GM19238 (cell line): ENCODE data around the gene TNS2.
A peak's percentile ranks its signal among the peaks of the same experiment; 100 is the strongest.

ENCODE experiments used
- DNase-seq: peaks from one replicate; pipeline ENCODE4 v3.0.0; 2011; ENCODE audit warnings: low spot score; ENCODE audit not compliant: insufficient read length

TNS2 gene

DNA sequence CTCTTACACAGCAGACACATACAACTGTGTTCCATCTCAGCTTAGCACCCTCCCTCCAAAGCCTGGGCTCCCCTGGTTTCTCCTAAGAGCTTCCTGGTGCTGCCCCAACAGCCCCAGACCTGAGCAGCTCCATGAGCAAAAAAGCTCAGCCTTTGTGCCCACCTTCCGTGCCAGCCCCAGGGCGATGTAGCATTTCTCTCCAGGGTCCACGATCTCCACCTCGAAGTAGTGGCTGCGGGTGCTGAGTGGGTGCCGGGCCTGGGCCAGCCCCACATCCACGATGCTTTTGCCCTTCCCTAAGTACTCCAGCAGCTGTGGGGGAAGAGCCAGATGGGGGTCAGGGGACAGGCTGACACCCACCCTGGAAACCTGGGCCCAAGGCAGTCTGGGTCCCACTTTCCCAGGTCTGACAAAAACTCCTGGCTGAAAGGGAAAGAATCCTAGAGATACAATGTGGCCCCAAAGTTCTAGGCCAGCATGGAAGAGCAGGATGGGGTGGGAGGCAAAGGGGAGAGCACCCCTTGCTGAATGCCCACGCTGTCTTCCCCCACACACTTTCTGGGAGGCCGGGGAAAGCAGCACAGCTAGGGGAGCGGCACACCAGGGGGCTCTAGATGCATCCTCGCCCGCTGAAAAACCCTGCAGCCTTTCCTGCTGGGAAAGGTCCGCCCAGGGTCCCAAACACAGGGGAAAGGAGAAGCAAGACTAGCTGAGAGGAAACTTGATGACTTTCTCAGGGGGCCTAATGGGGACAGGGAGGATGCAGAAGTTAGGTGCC, 18.3 kb downstream of the TNS2 start:
- no peak for DNase-seq

DNA sequence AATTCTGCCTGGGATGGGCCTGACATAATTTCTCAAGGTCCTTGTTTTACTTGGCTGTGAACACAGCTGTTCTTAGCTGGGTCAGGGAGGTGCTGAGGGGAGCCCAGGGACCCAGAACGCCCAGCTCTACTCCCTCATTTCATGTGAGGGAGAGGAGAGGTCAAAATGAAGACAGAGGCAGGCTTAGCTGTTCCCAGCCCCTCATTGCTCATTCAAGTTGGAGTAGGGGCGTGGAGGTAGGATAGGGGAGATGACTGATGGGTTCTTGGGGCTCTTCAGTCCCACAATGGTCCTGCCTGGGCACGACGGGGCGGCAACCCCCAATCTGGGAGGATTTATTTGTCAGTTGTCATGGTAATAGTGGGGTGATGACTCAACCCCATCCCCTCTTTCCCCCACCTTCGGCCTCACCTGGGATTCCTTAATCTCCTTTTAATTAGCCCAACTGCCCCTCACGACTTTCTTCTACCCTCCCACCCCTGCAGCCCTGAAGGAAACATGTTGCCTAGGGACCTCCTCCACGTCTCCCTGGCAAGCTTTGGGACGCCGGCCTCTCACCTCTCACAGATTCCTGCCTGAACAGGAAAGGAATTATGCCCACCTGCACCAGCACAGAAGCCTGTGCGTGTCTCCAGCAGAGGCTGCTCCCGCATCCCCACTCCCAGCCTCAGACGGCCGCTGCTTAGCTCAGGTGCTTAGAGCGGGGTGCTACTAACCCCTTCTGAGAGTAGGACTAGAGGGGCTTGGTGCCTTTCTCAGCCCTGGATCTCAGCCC, 19.1 kb downstream of the TNS2 start:
- DNase-seq: no peak

DNA sequence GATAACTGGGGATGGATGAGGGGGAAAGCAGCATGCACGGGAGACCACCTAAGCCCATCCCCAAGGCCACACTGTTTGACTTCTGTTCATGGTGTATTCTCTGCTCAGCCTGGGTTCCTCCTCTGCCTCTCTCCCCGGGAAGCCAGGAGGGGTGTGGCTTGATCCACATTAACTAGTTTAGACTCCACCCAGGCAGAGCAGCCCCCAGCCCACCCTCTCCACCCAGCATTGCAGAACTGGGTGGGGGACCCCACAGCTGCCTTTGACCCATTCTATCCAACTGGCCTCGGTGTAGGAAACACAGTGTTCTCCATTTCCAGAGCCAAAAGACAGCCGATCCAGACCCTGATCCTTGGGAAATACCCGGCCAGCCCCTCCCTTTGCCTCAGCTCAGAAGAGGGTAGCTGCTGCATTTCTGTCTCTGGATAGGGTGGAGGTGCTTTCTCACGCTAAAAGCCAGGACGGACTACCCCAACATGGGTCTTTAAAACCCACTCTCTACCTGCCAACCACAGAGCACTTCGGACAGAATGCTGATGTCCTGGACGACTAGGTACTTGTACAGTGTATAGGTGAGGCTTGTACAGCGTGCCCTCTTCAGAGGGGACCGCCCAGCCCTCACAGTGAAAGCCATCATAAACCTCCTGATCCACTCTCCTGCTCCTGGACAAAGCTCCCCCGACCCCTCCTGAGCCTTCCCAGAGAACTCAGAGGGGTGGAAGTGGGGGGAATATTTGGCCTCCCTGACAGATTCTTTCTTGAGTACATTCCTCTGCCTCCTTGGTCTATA, 20.0 kb downstream of the TNS2 start:
- DNase-seq: no peak

DNA sequence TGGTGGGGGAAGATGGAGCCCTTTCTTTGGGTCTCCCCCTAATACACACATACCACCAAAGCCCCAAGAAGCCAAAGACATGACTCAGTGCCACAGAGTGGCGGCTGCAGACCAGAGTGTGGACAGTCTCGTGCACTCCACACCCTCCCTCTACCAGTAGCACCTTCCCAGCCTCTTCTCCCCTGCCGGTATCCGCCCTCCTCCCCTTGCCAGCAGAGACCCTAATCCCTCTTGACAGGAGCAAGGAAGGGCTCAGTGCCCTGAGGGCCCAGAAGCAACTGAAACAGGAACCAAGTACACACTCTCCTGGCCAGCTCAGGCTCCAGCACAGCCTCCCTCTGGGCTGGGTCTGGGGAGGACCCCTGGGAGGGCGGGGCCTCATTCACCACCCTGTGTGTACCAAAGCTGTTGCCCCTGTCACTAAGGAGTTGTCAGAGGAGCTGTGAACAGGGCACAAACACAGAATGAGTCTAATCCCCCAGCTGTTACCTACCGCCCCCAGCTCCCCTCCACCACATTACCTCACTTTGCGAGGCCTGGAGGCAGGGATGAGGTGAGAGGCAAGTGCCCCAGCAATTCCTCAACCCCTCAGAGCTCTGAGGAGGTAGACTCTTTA, 21.1 kb downstream of the TNS2 start:
- DNase-seq: no peak

DNA sequence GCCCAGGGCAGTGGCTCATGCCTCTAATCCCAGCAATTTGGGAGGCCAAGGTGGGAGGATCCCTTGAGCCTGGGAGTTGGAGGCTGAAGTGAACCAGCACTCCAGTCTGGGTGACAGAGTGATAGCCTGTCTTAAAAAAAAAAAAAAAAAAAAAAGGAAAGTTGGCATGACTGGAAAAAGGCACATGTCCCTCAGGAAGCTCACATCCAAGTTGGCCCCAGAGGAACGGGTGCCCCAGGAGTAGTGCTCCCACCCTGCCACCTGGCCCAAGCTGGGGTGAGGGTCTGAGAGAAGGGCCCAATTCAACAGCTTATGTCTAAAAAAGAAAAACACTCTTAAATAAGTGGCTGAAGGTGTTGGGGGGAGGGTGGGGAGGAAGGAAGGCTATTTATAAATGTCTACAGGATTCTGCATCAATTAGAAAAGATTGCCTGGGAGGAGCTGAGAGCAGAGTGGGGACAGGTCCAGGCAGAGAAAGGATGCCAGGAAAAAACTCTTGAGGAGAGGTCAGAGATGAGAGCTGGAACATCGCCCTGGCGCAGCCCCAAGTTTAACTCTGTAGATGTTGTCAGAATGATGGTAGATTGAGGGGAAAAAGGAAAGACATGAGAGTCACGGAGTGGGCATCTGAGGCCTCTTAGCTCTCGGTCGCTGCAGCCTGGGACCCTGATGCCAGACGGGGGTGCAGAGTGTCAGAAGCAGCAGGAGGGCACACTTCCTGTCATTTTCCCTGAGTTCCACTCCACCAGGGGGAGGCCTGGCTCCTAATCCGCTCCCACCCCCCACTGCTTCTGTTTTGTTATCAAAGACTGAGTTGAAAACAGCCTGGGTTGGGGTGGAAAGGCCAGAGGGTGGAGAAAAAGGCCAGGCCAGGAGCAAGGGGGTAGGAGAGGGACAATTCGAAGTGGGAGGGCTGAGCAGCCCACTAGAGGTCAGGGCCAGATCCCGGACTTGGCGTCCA, 22.0 kb downstream of the TNS2 start:
- DNase-seq: no peak

DNA sequence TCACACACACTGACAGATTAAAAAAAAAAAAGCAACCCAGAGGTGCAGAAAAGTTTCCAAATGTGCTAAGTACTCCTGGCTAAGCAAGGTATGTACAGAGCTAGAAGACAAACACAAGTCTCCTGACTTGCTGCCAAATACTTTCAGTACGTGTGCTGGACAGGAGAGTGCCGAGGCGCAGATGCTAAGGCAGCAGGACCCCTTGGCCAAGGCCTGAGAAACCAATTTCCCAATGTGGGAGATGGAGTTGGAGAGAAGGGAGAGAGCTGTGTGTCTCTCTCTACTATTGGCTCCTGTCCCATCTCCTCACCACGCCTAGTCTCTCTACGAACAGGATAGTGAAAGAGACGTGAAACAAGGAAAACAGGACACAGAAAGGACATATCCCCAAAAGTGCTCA, 24.0 kb downstream of the TNS2 start:
- DNase-seq: no peak

DNA sequence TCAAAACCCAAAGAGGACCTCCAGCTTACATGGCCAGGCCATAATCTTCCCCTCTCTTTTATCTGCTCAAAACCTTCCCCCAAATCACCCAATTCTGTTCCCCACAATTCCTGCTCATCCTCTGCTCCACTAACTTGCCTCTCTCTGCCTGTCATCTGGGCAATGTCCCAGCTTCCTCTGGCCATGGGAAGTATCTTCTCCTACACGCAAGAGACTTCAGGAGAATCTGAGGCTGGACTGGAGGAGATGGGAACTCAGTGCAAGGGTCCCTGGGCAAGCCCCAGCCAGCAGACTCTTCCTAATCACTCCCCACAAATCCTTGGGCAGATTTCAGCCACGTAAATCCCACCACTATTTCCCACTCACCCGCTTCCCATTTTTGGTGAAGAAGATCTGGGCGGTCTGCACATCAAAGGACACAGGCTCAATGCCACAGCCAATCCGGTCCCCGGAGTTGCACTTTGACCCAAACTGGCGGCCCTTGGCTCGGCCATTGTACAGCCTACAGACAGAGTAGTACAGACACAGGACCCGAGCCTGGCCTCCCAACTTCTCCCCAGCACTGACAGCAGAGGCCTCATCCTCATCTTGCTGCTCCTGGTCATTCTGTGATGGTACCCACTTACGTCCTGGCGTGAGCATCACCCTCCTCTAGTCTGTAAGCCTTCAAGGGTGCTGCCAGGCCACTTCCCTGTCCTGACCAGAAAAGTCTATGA, 24.6 kb downstream of the TNS2 start:
- DNase-seq: no peak

DNA sequence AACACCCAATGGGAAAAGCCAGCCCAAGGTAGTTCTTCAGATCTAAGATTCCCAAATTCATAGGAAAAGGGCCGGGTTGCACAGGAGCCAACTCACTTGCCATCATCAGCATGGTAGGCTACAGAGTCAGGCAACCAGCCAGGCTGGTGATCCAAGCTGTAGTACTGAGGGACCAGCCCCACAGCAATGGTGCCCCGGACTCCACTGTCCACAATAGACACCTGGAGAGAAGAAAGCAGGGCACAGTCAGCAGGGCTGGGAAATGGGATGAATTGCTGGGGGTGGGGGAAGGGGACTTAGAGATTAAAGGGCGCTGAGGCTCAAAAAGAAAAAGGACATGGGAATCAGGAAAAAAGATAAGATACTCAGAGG, 25.1 kb downstream of the TNS2 start:
- DNase-seq: no peak

DNA sequence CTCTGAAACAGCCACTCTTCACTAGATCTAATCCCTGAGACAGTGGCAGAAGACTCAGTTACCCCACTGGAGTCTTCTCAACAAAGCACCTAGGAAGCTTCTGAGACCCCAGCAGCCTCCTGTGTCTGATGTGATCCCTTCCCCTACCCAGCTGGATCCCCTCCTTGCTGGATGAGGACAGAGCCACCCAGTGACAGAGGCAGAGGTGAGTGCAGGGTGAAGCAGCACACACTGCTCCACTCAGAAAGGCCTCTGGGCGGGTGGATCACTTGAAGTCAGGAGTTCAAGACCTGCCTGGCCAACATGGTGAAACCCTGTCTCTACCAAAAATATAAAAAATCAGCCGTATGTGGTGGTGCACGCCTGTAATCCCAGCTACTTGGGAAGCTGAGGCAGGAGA, 26.6 kb downstream of the TNS2 start:
- DNase-seq: no peak

DNA sequence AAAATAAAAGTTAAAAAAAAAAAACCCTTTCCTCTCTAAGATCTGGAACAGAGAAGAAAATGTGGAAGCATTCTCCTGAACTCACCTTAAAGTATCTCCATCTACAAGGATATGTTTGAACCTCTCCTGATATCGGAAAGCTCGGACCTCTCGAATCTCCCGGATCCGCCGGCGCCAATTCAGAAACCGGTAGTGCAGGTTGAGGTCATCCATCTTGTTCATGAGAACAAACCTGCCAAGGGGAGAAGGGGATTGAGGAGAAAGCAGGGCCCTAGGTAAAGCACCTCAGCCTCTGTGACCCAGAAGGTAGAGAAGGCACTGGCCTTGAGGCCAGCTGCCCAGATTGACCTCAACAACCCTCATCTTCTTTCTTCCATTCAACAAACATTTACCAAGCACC, 27.2 kb downstream of the TNS2 start:
- DNase-seq: no peak

DNA sequence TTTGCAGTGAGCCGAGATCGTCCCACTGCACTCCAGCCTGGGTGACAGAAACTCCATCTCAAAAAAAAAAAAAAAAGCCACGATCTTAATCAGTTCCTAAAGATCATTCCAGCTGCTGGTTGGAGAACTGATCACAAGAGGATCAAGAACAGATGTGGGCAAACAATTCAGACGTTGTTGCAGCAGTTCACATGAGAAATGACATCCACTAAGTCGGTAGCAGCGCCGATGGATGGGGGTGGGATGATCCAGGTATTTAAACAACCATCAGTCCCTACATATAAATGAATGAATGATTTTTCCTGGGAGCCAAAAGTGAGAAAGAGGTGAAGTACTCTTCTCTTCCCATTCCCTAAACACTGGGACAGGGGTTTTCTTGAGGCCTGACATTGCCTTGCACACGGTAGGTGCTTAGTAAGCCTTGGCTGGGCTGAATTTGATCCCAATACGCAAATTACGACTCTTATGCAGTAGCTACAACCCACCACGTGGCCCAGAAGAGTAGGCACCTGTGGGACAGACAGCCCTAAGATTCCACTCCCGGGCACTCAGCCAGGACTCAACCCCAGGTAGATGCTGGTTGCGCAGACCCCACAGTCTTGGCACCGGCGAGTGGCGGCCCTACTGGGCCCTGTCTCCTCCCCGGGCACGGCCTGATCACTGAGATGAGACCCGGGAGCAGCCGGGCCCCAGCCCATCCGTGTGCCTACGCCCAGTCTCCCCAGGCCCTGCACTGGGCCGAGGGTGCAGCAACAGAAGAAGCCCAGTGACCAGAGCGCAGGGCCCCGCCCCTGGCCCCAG, 28.8 kb downstream of the TNS2 start:
- no peak for DNase-seq

DNA sequence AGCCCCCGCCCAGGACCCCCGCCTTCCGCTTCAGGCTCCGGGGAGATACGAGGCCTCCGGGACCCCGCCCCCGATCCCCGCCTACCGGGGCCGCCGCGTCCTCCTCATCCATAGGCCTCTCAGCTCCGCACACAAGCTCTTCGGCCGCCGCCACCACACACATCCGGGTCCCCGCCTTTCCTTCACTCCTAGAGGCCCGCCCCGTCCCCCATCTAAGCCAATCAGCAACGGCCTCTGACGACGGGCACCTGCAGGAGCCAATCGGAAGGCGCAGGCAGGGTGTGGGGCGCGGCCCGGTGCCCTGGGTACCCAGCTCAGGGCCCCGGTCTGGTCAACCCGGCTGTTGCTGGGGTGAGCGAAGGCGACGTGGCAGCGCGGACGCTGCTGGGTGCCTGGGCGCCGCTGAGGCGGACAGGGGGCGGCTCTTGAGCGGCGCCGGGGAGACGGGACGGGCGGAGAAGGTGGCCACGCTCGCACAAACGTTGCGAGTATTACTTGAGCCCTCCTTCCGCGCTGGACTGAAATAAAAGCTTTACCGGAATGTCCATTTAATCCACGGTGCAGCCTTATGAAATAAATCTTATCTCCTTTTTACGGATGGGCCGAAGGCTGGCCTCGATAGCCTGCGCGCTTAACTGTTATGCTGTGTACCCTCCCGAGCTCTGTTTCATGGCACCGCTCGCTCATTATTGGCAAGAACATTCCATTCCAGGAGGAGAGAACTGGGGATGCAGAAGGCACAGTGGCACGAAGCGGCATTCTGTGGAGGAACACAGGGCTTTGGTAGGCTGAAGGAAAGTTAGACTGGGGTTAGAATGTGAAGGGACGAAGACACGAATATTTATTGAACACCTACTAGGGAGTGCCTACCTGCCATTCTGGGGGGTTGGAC, 29.6 kb downstream of the TNS2 start, which contains the start of gene SPRYD3:
SPRYD3 (minus strand) TSS at position 165 of the 892 bp plus-strand sequence; CDS start at position 108, 57 bp downstream.
- peak; percentile 100 for DNase-seq

DNA sequence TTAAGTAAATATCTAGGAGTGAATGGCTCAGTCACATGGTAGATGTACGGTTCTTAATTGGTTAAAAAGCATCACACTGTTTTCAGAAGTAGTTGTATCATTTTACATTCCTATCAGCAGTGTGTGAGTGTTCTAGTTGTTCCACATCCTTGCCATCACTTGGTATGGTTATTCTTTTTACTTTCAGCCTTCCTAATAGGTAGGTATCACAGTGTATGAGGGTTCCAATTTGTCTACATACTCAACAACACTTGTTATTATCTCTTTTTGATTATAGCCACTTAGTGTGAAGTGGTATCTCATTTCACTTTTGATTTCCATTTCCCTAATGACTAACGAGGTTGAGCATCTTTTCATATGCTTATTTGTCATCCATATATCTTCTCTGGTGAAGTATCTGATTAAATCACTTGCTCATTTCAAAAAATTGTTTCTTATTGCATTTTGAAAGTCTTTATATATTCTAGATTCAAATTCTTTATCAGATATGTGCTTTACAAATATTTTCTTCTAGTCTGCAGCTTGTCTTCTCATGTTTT, 32.8 kb downstream of the TNS2 start:
- no peak for DNase-seq

DNA sequence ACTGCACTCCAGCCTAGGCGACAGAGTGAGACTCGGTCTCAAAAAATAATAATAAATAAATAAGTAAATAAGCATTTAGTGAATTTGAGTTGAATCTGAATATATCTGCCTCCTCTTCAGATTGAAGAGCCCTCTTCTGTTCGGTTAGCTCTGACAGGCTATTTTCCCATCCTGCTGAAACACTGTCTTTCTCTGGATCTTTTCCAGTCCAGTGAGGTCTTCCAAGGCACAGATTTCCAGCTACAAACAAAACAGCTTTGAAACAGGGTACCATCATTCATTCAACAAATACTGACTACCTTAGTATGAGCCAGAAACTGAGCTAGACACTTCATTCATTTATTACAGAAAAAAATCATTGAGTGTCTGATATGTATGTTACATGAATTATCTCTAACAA, 36.5 kb downstream of the TNS2 start:
- DNase-seq: no peak

DNA sequence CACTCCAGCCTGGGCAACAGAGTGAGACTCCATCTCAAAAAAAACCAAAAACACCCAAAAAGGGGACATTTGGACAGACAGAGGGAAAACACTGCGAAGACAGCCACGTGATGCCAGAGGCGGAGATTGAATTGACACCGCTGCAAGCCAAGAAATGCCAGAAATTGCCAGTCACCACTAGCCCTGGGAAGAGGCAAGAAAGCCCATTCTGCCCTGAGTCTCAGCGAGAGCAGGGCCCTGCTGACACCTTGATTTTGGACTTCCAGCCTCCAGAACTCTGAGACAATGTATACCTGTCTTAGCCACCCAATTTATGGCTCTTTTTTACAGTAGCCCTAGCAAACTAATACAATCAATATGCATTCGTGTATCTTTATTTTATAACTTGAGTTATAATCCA, 40.2 kb downstream of the TNS2 start:
- no peak for DNase-seq

DNA sequence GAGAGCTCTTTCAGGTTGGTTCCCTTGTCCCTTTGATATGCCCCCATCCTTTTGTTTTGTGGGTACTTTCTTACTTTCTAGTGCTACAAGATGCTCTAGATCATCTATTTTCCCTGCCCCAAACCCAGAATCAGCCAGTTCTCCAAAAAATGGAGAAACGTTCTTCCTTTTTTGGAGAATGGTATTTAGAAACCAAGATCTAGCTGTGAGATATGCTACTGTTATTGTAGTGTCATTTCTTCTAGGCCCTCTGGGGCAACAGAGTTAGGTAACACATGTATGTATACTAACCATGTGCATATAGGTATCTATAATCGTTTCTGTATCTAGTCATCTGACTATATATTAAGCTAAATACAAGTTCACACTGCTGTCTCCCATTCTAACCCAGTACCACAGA, 40.7 kb downstream of the TNS2 start:
- no peak for DNase-seq

DNA sequence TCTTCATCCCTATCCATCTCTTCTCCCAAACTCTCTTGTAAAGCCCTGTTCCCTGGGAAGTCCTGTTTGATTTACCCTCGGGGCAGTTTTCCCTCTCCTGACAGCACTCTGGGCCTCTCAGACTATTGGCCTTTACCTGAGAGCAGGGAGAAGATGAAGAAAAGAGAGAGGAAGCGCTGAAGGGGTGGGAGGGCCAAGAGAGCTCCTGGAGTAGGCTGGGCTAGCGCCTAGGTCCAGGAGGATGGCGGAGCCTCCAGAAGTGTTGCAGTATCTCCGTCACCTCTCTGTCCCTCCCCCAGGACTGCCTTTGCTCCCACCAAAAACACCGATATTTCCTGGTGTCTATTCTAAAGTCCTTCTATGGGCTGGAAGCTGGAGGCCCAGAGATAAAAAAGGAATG, 41.9 kb downstream of the TNS2 start:
- DNase-seq: no peak
